HG03135 (cell line): ENCODE results near the gene RSL24D1.

Experiments
- ATAC-seq: cut with Tn5 transposase; IDR thresholded peaks from one replicate; pipeline ENCODE4 v1.9.1; 2021; ENCODE audit warnings: mild to moderate bottlenecking, moderate library complexity; ENCODE audit not compliant: unreplicated experiment

The RSL24D1 gene

DNA sequence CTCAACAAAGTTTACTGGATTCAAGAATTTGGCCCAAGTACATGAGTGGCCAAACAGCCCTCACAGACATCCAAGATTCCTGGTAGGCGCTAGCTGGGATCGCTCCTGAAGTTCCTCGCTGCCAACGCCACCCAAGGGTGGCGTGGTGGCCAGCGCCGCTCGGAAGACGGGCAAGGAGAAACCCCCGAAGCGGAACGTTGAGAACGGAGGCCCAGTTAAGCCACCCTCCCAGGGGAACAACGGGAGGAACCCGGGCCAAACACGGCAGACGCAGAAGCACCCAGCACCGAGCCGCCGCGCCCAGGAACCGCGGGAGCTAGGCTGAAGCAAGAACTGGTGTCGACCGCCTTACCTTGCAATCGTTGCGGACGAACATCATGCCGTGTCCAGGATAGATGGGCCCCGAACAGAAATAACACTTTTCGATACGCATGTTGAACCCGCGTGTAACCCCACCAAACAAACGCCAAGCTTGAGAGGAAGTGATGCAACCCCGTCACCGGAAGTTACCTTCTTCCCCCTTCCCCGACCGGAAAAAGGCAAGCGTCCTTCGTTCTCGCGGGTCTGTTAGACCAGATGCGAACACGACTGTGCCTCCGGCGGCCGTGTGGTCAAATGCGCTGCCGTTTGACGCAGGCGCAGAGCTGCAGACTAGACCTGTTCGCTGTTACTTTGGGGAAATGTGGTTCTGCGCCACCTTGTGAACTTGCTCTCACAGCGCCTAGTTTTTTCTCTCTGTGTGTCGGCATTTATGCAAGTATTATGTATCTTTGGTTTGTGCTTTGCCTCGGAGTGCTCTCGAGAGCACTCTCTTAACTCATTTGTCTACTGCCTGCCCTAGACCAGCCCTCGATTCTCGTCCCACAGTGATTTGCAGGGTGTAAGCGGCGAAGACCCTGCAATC is at the start of gene RSL24D1:
RSL24D1 (minus strand) TSS at position 484 of the 904 bp plus-strand sequence; CDS start at position 433, 51 bp downstream.
- ATAC-seq: peak; percentile 97

DNA sequence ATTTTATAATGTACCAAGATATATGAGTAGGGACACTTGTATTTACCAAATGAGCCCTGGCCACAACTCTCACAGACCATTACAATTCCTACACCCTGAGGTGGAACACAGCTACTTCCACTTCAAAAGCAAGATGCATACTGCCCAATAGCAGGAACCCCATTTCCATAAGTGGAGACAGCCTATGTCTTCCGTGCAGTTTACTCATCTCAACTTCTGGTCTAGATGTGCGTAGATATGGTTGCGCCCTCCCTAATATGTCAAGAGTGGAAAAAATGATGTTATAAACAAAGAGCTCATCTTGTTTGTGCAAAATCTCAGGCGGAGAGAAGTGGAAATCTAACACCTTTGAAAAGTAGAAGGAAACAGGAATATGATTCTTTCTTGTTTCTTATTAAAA is 48.3 kb upstream of the RSL24D1 start:
- ATAC-seq: no peak

DNA sequence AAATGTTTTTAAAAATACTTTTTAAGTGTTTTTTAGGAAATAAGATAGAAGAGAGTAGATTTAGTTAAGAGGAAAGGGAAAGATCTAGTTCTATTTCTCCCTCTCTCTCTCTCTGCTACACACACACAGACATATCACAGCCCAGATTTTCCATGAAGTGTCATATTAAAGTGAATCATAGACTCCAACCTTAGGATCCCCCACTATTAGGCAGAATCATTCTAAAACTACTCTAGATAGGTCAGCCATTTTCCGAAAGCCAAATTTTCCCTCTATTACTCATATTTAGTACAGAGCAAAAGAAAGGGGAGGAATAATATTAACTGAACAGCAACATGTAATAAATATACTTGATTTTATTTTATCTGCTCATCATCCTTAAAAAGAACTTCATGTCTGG is 45.1 kb upstream of the RSL24D1 start:
- ATAC-seq: no peak

DNA sequence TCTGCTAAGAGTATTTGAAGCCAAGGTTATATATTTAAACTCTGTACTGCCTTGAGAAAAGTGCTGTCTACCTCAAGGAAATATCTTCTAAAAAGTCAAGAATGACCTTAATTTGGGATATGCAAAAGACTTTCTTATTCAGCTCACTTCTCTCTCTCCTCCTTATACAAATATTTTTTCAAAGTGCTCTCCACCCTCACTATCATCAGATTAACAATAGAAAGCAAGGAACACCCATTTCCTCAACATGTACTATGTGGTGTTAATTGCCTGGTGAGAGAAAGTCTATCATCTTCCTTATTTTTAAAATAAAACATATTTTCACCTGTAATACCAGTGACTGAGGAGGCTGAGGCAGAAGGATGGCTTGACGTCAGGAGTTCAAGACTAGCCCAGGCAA is 44.4 kb upstream of the RSL24D1 start:
- ATAC-seq: no peak

DNA sequence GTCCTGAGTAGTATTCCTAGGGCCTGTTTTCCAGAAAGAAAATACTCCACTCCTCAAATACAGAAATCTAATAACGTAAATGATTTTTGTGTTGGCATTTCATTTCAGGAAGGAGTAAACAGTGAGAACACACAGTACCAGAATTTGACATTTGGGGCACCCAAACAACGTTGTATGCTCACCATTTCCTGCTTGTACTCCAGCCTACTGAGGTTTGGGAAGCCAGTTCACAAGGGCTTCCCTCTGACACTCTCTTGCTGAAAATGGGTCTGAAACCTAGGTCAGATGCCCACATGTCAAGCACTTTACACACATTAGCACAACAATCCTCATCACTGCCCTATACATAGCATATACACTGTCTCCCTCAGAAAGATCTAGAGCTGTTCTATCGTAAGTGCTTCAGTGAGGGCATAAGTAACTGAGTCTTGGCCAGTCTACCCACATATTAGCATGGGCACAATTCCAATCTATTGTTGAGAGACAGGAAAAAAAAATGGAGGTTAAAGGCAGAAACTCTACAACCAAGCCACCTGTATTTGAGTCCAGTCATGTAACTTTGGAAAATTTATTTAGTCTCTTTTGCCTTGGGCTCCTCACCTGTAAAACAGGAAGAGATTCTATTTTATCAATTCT is 43.5 kb upstream of the RSL24D1 start:
- ATAC-seq: no peak

DNA sequence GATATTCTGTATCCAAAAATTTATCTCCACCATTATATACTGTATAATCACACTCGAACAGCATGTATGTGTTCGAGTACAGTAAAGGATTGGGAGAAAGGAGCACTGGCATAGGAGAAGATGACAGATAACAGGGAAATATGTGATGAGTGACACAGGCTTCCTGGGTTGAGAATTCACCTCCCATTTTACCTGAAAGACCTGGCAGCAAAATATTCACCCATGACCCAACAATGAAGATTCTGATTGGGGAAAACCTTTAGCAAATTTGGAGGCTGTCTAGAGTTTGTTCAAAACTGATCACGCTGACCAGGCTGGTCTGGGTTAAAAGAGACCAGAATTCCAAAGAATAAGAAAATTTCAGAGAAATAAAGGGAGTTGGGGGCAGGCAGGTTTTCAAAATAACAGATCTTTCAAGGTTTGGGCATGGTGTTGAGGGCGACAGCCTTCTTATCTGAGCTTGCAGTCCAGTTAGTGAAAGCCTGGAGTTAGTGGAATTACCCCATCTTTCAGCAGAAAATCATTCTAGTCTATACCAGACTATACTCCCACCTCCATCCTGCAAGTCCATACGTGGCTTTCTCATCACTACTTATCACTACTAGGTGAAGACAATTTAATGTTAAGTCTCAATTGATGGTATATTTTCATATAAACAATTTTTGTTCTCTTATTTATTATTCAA is 42.8 kb upstream of the RSL24D1 start:
- ATAC-seq: no peak

DNA sequence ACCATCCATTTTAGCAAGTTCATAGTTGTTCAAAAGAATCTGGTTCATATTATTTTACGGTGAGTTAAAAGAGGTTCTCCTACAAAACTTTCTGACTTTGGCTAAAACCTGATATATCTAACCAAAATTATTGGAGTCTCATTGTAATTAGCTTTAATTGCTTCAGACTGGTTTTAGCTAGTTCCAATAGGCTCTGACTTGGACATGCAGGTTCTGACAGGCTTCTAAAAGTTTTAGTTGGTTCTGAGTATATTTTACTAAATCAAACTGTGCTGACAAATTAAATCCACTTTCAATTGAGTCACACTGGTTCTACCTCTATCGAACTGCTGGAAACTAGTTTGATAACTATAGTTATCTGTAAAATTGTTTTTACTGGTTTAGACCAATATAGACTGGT is 42.1 kb upstream of the RSL24D1 start:
- ATAC-seq: no peak

DNA sequence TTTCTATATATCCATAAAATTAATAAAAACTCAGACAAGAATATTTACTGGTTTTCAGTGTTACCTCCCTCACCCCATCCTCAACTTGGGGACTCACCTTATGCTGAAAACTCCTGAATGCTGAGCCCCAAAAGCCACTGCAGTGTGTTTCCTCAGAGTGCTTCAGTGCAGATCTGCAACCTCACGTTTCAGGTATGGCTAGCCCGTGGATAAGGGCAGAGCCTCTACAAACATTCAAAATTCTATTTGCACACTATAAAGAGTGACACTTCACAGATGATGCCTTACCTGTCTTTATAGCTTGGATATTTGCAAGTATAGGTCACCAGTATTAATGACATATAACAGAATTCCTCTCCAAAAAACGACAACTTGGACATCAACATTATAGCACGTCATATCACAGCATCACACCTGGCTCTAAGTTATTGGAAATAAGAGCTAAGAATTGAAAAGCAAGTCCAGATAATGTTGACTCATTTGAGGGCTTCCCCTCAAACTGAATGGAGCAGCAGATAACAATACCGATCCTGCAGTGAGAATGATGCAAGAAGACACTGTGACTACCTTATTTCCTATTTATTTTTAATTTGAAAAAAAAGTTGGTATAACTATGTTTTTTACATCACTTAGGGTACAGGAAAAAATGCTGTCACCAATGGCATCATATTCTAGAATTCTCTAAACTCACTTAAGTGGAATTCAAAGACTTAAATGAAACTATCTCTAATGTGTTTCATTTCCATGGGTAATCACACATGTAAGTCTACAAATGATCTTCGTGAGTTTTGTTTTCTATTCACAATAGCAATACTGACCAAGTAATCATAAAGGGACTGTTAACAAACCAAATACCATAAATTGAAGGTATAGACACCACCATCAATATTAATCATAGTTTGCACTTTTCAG is 40.7 kb upstream of the RSL24D1 start:
- no peak for ATAC-seq

DNA sequence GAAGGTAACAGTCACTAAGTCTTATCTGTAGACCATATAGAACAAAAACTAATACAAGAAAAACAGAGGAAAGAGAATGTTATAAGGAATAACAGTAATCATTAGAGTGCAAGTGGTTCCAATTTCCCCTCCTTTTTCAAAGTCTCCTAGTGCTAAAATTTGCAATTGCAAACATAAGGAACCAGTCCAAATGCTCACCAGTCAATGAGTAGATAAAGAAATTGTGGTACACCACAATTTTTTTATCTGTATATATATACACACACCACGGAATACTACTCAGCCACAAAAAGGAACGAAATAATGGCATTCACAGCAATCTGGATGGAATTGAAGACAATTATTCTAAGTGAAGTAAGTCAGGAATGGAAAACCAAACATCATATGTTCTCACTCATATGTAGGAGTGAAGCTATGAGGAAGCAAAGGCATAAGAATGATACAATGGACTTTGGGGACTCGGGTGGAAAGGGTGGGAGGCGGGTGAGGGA is 38.9 kb upstream of the RSL24D1 start:
- no peak for ATAC-seq

DNA sequence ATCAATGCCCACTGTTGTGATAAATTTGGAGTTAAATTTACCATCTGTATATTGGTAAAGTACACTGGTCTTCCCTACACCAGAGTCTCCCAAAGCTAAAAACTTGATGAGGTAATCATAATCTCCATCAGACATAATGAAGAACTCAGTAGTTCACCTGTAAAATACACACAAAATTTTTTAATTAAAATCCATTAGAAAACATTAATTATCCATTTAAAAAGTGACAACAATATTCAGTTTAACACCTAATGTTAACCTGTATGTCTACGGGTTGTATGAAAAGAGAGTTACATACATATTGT is 38.0 kb upstream of the RSL24D1 start:
- ATAC-seq: no peak

DNA sequence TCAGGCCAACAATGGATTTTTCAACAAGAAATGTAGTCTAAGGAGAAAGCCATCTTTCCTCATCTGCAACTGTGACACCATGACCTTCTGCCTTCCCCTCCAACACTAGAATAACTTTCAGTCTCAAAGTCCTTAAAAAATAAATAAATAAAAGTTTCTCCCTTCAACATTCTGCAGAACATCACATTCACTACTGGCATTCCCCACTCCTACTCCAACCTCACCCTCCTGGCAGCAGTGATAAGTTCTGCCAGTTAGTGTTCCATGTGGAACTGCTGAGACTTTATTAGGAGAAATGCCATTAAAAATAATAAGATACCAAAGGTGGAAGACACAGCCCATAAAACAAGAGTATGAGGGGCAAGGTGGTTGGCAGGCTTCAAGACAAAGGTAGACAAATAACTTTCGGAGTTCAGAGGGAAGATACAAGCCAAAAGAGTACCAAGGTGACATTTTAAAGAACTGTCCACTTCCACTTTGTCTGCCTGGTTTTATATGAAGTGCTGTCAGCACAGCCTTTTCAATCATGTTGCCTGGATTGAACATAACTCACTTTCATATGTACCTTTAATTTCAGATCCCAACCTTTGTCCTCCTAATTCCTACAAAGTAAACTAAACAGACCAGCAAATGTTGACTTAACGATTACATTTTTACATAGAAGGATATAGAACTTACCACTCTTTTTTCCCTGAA is 37.5 kb upstream of the RSL24D1 start:
- no peak for ATAC-seq

DNA sequence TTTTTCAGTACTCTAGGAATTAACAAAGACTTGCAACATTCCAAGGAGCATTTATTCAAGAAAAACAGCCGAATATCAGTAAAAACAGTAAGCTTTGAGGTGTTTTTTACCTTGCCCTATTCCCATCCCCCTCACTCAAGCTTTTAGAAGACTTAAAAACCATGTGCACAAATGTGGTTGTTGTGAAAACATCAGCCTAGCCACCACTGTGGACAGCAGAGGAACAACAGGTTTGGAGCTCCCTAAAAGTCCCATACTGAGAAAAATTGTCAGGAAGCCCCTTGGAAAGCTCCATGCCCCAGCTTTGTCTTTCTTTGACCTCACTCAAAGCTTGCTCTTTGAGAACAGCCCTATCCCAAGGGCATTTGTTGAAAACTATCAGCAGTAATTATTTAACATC is 34.7 kb upstream of the RSL24D1 start:
- no peak for ATAC-seq

DNA sequence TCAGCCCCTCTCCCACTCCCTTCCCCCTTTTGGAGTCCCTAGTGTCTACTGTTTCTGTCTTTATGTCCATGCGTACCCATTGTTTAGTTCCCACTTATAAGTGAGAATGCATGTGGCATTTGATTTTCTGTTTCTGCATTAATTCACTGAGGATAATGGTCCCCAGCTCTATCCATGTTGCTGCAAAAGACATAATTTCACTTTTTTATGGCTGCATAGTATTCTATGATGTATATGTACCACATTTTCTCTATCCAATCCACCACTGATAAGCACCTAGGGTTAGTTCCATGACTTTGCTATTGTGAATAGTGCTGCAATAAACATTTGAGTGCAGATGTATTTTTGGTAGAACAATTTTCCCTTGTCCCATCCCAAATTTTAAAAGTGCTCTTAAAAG is 34.2 kb upstream of the RSL24D1 start:
- ATAC-seq: no peak

DNA sequence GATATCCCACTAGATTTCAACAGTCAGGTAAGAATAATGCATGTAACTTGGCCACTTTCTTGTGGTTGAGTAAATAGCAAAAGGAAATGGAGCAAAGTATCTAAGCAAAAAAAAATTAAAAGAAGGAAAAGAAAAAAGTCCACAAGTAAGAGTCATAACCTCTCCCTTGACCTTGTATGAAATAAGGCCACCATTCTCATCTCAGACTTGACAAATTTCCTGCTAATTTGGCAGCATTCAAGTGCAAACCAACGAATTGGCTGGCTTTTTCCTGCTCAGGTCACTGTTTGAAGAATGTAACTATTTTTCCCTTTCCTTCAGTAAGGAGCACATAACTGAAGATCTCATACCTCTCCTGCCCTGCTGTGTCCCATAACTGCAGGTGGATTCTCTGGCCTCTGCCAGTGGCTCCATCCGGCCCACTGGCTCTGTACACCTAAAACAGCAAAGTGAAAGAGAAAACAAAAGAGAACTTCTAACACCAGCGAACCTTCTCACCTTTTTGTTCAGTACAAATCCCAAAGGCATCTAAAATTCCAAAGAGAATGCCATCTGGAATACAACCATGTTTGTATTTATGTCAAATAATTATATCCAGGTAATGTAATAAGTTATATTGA is 33.4 kb upstream of the RSL24D1 start:
- no peak for ATAC-seq

DNA sequence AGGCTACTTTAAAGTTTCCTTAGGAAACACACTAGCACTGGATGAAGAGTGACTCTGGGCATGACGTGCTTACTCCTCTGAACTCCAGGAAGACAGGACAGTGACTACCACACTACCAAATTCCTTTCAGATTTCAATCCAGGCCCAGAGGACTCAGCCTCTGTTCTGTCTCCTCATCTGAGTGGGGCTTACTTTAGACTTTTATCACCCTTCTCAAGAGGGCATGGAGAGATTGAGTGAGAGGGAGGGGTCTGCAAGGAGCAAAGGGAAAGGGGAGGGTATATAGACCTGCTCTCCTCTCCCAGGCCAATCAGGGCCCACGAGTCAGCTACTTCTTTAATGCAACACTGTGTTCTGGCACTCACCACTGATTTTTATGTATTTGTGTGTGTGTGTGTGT is 29.4 kb upstream of the RSL24D1 start:
- no peak for ATAC-seq

DNA sequence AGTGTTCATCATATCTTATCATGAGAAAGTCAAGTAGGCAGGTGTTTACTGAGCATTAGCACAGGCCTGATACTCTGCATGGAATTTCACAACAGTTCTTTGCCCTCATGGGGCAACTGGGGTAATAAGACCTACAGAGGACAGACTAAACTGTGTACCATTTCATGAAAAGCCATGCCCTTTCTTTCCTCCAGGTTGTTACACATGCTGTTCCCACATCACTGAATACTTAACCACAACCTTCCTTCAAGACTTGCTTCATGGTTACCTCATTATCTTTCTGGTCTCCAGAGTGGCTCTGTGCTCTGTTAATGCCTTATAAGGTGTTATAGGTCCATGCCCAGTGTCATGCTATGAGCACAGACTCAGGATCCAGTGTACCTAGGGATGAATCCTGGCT is 28.2 kb upstream of the RSL24D1 start:
- no peak for ATAC-seq

DNA sequence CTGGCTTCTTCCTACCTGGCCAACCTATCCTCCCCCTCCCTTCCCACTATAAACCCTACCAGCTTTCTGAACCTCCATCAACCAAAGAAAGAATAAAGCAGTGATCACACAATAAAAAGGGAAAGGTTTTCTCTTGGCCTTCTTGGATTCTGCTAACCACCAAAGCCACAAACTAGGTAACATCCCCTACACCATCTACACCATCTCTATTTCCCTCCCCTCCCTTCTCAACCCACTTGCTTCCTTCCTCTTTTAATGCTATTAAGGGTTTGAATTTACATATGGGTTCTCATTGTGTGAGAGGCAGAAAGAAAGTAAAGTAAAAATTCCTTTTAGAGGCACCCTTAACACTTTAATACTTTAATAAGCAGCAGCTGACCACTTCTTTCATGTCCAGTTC is 25.8 kb upstream of the RSL24D1 start:
- no peak for ATAC-seq

DNA sequence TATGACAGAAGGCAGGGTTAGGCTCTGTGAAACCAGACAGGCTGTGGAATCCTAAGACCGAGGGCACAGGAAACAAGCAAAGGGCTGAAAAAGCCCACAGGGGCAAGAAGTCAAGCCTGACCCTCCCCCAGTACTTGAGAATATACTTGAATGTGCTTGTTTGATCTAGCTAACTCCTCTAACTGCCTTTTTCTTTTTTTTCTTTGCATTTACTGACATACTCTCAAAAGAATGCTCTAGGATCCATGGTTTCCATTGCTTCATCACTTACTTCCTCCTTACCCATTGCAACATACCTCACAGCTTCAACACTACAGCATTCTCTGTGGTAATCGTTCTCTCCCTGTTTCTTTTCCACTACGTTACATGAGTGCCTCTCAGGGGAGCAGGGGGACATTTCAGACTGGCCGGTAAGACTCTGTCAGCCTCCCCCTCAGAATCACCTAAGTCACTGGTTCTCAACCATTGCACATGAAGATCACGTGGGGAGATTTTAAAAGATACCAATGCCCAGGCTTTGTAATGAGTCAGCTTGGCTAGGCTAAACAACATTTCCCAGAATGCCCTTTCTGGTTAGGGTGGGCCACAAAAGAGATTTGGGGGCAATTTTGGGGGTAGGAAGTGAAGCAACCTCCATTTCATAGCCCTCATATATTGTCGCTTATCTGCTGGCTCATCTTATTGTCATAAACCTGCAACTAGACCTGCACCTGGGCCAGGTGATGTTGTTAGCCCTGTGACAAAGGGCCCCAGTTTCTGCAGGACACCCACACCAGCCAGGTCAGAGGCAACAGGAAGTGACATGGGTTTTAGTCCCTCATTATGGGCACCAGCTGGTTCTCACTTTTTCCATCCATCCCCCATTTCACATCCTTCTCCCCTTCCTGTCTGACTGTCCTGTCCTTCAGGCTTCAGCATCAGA is 24.6 kb upstream of the RSL24D1 start:
- peak; percentile 43 for ATAC-seq

DNA sequence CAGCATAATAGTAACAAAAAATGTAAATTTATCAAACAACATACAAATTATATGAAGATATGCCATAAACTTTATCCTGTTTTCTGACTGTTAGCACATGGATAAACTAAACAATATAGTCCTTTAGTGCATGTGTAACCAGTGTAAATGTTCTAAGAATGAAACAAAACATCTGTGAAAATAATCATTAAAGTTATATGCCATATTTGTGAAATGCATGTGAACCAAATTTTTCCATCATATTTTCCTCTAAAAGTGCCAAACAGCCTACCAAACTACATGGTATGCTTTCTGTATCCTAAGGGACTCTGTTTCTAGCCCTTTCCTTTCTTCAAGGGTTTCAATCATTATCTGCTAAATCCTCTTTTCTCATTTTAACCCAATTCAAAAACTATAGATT is 23.9 kb upstream of the RSL24D1 start:
- no peak for ATAC-seq
